Activated naive CD4-positive, alpha-beta T cell treated with anti-CD3 and anti-CD28 coated beads, Interleukin-2, amount 50 U/mL, for 72 hours (primary cell): ENCODE results near the gene FAM3A. TPM values are rescaled to one million over a fixed set of nuclear protein-coding genes. Genes with fewer than 3 reads are reported as not detected.

Experiments used
- ATAC-seq, 2 donors: fragments of 150-1000 bp; cut with Tn5 transposase; 2 replicates each; pipeline ENCODE4 v1.10.0; 2021; ENCODE audit warnings: mild to moderate bottlenecking in 2 of 2, moderate library complexity in 2 of 2
- DNase-seq, 2 donors: peaks; one replicate each; pipeline ENCODE4 v3.0.0; 2021 to 2022; ENCODE audit warnings: low spot score in 2 of 2
- H3K27ac Mint-ChIP-seq, 2 donors: one replicate each; pipeline ENCODE4 v1.8.0; 2022; ENCODE audit warnings: mild to moderate bottlenecking in 2 of 2, mixed read lengths in 2 of 2
- H3K36me3 Mint-ChIP-seq, 2 donors: one replicate each; pipeline ENCODE4 v1.8.0; 2022; ENCODE audit warnings: mixed read lengths in 2 of 2
- H3K9me3 Mint-ChIP-seq, 2 donors: one replicate each; pipeline ENCODE4 v1.8.0; 2022; ENCODE audit warnings: mixed read lengths in 2 of 2
- total RNA-seq, 2 donors: library from RNA; stranded (reverse); gene quantifications; one replicate each; pipeline ENCODE4 v1.2.3, GENCODE V29; 2022

FAM3A gene
- total RNA-seq, 2 donors from 2014 or later: 27.7 to 32.7 TPM

DNA sequence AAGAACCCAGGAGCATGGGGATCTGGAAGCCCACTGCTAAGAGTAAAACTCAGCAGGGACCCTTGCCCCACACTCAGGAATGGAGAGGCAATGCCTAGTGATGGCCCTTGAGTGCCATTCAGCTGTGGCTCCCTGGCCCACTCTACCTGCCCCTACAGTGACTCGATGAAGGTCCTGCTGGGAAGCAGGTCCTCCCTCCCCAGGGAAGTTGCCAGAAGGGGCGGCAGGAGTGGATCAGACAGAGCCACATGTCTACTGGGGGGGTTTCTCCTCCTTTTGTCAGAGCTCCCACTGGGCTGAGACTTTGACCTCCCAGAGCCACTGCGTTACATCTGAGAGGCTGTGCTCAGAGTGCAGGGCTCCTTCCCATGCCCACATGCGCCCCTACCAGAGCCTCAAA lies 26.9 kb downstream of the FAM3A start:
- H3K36me3 Mint-ChIP-seq: peaks cover 5 to 8% of the 10 kb centered on the region in 2 donors
- no peak for DNase-seq
- H3K27ac Mint-ChIP-seq: peak overlapping the region in 1 of 2 donors; percentile 84
- no peaks in the 10 kb centered on the region for H3K9me3 Mint-ChIP-seq
- no peak for ATAC-seq

DNA sequence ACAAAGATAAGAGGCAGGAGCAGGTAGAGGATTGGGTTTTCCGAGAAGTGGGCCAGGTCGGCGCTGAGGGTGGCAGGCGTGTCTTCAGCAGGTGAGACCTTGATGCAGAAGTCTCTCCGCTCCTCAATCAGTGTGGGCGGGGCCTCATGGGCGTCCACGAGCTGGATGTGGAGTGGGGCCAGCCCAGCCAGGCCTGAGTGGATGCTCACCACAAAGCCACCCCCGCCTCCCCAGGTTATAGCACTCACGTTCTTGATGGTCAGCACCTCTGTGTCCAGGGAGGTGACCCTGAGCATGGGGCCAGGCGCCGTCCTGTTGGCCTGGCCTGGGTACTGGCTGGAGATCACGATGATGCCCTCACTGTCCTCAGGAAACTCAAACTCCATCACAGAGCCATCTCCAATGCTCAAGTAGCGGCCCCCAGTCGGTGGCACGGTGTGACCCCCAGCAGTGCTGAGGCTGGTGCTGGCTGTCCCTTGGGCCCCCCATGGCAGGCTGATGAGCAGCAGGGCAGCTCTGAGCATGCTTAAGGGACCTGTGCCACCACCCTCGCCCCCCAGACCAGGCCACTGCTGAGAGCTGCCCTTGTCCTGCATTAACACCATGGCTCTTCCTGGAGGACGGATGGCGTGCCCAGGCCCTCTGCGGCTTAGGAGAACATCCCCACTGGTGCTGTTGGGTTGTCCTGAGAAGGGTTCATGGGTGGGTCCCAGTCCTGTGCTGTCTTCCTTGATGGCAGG lies 27.5 kb downstream of the FAM3A start:
- H3K36me3 Mint-ChIP-seq: peaks cover 5 to 9% of the 10 kb centered on the region in 2 donors
- ATAC-seq (no peak), DNase-seq (no peak)
- H3K9me3 Mint-ChIP-seq: no peaks in the 10 kb centered on the region
- H3K27ac Mint-ChIP-seq: no peak overlapping the region

DNA sequence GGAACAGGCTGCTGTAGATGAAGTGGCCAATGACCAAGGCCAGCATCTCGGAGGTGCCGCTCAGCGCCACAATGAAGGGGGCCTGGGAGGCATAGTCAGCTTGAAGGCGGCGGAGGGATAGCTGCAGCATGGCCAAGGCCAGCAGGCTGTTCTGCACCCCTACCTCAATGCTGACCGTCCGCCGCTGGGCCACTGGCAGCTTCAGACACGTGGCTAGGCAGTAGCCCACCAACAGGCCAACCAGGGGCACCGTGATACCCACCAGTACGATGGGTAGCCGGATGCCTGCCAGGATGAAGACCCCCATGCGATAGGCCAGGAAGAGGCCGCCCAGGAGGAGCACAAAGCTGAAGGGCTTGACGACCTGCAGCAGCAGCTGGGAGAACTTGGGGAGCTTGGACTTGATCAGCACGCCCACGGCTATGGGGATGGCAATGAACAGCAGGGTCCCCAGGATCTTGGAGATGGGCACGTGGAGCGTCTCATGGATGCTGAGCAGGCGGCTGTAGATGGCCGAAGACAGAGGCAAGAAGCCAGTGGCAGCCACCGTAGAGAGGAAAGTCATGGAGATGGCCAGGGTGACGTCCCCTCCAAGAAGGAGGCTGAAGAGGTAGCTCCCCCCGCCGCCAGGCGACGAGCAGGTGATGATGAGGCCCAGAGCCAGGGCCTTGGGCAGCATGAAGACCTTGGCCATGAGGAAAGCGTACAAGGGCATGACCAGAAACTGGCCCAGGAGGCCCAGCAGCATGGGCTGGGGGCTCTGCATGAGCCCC lies 28.3 kb downstream of the FAM3A start:
- ATAC-seq: no peak
- Mint-ChIP-seq H3K27ac (no peak overlapping the region), H3K36me3 (peaks cover 5 to 9% of the 10 kb centered on the region in 2 donors), H3K9me3 (no peaks in the 10 kb centered on the region)
- DNase-seq: no peak

- H3K27ac Mint-ChIP-seq: peak within 1 kb of the TSS in 1 of 2 donors; percentile 44
Observed at GRCh38 chrX:154486396-154487207, 29.4 kb downstream of the FAM3A start, which contains the start of gene UBL4A. UBL4A (minus strand) TSS chrX:154486615; CDS start chrX:154486584, 31 bp downstream.

GRCh38 chrX:154486052-154486395 lies 30.0 kb downstream of the FAM3A start:
- H3K27ac Mint-ChIP-seq: no peak overlapping the region
- peak; percentile 36 to 61 for DNase-seq
- ATAC-seq: peak in 1 of 2 donors; percentile 14
- peaks cover 5 to 9% of the 10 kb centered on the region in 2 donors for H3K36me3 Mint-ChIP-seq
- no peaks in the 10 kb centered on the region for H3K9me3 Mint-ChIP-seq

More at GRCh38 chrX:154486396-154487207, 29.4 kb downstream of the FAM3A start, which contains the start of gene UBL4A:
- Mint-ChIP-seq H3K36me3 (peaks cover 5 to 9% of the 10 kb centered on the region in 2 donors), H3K9me3 (no peaks in the 10 kb centered on the region)
- peak; percentile 9 to 47 for ATAC-seq
- peak in 1 of 2 donors; percentile 62 for DNase-seq

GRCh38 chrX:154485150-154486051 lies 30.6 kb downstream of the FAM3A start:
- Mint-ChIP-seq H3K36me3 (peaks cover 5 to 9% of the 10 kb centered on the region in 2 donors), H3K27ac (no peak overlapping the region), H3K9me3 (no peaks in the 10 kb centered on the region)
- ATAC-seq (no peak), DNase-seq (no peak)

DNA sequence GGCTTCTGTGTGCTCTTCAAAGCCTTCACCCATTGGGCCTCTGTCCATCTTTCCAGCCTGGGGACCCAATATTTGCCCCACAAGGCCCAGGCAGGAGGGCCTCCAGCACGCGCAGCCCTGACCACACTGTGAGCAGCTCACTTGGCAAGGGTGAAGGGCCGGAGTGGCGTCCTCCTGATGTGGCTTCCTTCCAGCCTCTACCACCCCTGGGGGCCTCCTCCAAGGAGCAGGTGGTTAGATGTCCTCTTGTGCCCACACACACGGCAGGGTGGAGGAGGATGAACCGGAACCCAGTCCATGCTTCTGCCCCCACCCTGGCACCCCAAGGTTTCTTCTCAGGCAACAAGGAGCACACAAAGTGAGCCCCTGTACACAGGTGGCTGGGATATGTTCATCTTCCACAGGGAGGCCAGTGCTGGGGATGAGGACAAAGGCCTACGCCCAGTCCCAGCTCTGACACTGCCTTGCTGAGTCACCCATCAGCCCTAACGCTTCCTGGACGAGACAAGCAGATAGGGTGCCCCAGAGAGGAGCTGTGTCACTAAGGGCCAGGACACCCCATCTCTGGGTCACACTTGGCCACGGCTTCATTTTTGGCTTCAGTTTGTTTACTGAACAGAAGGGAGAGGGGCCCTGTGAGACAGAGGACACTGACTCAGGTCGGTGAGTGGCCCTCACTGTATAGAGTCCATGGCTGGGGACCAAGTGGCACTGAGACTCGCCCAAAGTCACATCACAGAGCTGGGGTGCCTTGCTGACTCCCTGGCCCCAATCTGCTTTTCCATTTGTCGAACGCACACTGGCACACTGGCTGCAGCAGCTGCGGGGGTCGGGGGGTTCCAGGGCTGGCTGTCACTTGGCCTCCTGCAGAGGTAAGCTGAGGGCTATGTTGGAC lies 31.5 kb downstream of the FAM3A start:
- peak in 1 of 2 donors; percentile 31 for ATAC-seq
- no peak for DNase-seq
- Mint-ChIP-seq H3K27ac (no peak overlapping the region), H3K36me3 (peaks cover 5% of the 10 kb centered on the region in 2 donors), H3K9me3 (no peaks in the 10 kb centered on the region)

GRCh38 chrX:154483325-154483724 lies 32.7 kb downstream of the FAM3A start:
- peaks cover 4 to 5% of the 10 kb centered on the region in 2 donors for H3K36me3 Mint-ChIP-seq

DNA sequence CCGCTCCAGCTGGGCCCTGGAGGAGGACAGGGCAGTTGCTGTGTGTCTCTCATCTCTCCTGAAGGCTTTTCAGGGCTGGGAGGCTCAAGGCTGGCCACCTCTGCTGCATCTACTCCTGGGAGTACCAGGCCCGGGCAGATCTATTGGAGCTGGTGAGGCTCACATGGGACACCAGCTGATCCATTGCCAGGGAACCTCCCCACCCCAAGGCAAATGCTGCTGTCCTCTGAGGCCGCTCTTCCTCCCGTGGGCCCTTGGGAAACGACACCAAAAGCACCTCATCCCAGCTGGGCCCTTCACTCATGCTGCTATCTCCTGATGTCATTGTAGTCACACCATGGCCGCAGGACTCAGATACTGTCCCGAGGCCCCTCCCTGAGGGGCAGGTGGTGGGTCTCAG lies 33.2 kb downstream of the FAM3A start:
- no peak overlapping the region for H3K27ac Mint-ChIP-seq
- H3K9me3 Mint-ChIP-seq: no peaks in the 10 kb centered on the region
- peaks cover under 1 to 4% of the 10 kb centered on the region in 2 donors for H3K36me3 Mint-ChIP-seq
- DNase-seq: no peak
- ATAC-seq: no peak

More at GRCh38 chrX:154483325-154483724, 32.7 kb downstream of the FAM3A start:
- no peaks in the 10 kb centered on the region for H3K9me3 Mint-ChIP-seq
- DNase-seq: no peak
- H3K27ac Mint-ChIP-seq: peak overlapping the region in 1 of 2 donors; percentile 72
- no peak for ATAC-seq

DNA sequence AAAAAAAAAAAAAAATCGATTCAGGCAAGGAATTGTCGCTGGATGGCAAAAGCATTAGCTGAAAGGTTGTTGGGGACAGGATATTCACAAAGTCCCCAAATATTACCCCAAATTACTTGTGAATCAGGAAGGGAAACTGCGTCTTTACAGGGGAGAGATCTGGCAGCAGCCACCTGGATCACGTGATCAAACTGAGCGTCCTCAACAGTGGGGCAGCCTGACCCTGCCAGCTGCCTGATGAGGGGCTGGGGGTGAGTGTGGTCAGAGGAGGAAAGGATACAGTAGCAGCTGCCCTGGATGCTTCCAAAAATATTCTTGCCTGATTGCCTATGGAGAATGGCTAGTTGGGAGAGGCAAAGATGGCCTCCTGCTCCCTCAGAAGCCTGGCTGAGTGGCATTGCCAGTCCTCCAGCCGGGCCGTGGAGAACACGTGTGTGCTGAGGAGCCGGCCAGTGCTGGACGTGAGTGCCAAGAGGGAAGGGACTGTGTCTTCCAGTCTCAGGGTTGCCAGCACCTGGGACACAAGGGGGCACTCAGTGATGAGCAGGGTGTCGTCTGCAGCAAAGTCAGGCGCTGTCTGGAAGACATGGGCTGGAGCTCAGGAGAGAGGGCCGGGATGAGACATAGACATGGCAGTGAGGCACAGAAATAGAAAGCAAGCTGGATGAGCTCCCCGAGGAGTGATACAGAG lies 34.0 kb downstream of the FAM3A start:
- ATAC-seq (no peak), DNase-seq (no peak)
- no peaks in the 10 kb centered on the region for H3K9me3 Mint-ChIP-seq
- no peak overlapping the region for H3K27ac Mint-ChIP-seq
- peaks cover 0 to 4% of the 10 kb centered on the region in 2 donors for H3K36me3 Mint-ChIP-seq

GRCh38 chrX:154481195-154481594 lies 34.8 kb downstream of the FAM3A start:
- no peak for DNase-seq
- H3K36me3 Mint-ChIP-seq: peaks cover 0 to 4% of the 10 kb centered on the region in 2 donors
- no peaks in the 10 kb centered on the region for H3K9me3 Mint-ChIP-seq
- ATAC-seq: no peak
- no peak overlapping the region for H3K27ac Mint-ChIP-seq

DNA sequence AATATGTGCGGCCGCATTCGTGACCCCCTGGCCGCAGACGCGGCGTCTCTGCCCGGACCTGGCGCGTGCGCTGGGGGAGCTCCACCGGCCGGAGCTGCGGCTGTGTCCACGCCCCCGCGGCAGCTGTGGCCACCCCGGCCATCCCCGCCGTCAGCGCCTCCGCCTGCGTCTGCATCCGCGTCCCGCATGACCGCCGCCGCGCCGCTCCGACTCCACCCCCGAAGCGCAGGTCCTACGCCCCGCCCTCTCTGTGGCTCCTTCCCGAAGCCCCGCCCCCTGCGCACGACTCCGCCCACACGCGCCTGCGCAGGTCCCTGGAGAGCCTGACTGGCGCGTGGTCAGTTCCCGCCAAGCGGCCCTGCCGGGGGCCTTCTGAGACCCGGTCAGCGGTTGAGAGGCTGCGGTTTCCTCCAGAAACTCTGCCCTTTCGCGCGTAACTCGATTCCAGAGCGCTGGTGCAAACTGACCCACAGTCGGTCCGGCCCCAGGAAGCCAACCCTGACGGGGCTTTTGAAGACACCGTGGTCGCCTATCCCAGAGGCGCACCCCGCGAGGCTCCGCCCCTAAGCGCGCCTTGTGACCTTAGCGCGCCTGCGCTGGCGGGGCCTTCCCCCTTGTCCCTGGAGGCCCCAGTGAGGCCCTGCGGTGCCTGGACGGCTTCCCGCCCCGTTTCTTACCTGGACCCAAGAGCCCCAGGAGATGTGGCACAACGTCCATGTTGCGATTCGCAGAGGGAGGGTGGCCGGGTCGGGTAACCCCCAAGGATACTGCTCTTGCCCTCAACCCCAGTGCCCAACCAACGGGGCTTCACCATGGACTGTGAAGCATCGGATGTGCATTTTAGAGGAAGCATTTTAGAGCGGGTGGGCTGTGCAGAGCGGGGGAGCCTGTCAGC lies 37.1 kb downstream of the FAM3A start, which contains the start of gene LAGE3:
Gene LAGE3 (minus strand): TSS at position 554 of the 895 bp plus-strand sequence. CDS start 366 bp downstream, at position 188.
- ATAC-seq: peak; percentile 94
- DNase-seq: peak; percentile 95 to 98
- Mint-ChIP-seq H3K36me3 (no peaks in the 10 kb centered on the region), H3K27ac (peak within 1 kb of the TSS; percentile 84 to 90), H3K9me3 (no peaks in the 10 kb centered on the region)

- ATAC-seq (no peak), DNase-seq (no peak)
- Mint-ChIP-seq H3K9me3 (no peaks in the 10 kb centered on the region), H3K27ac (peak overlapping the region; percentile 55 to 90), H3K36me3 (no peaks in the 10 kb centered on the region)
Observed at GRCh38 chrX:154477891-154478477, 38.0 kb downstream of the FAM3A start.
